Naive thymus-derived CD8-positive, alpha-beta T cell (primary cell): Measurements from ENCODE around the gene FAM53B. TPM values are rescaled to one million over a fixed set of nuclear protein-coding genes. Genes with fewer than 3 reads are reported as not detected.
A peak's percentile ranks its signal among the peaks of the same experiment; 100 is the strongest.

ENCODE experiments used
- ATAC-seq, 2 donors: fragments of 150-1000 bp; cut with Tn5 transposase in 1 of 2; sonication (Bioruptor Pico), chemical (Tn5 transposase) in 1 of 2; 1 replicate in 1 of 2; 2 replicates in 1 of 2; pipeline ENCODE4 v1.10.0; 2021; ENCODE audit warnings: mild to moderate bottlenecking in 2 of 2, moderate library complexity in 2 of 2
- POLR2A ChIA-PET: fragments of 350-600 bp; sonication (Branson Sonifier 250); formaldehyde crosslinking; loops from one replicate; lab custom pipeline; 2021; ENCODE audit warnings: antibody characterized with exemption; lab: Charles Lee
- DNase-seq, 10 donors: peaks; one replicate each; pipeline versions ENCODE4 v3.0.0 to v3.0.0-alpha.2; 2020 to 2022
- H3K27ac Mint-ChIP-seq, 10 donors: one replicate each; pipeline ENCODE4 v1.8.0; 2020 to 2022; ENCODE audit warnings: mild to moderate bottlenecking in 10 of 10, mixed read lengths in 10 of 10, moderate library complexity in 4 of 10, inconsistent platforms in 1 of 10
- H3K27me3 Mint-ChIP-seq, 5 donors: one replicate each; pipeline ENCODE4 v1.8.0; 2021 to 2022; ENCODE audit warnings: mixed read lengths in 5 of 5
- H3K36me3 Mint-ChIP-seq, 3 donors: one replicate each; pipeline ENCODE4 v1.8.0; 2020 to 2022; ENCODE audit warnings: mixed read lengths in 3 of 3, mild to moderate bottlenecking in 2 of 3, inconsistent platforms in 1 of 3
- H3K4me1 Mint-ChIP-seq, 4 donors: one replicate each; pipeline ENCODE4 v1.8.0; 2021 to 2022; ENCODE audit warnings: mixed read lengths in 4 of 4
- H3K4me3 Mint-ChIP-seq, 10 donors: one replicate each; pipeline ENCODE4 v1.8.0; 2020 to 2022; ENCODE audit warnings: mild to moderate bottlenecking in 10 of 10, mixed read lengths in 10 of 10, moderate library complexity in 6 of 10, inconsistent platforms in 1 of 10
- H3K9me3 Mint-ChIP-seq, 9 donors: one replicate each; pipeline ENCODE4 v1.8.0; 2020 to 2022; ENCODE audit warnings: mixed read lengths in 9 of 9, mild to moderate bottlenecking in 3 of 9, inconsistent platforms in 1 of 9, moderate library complexity in 1 of 9
- polyA plus RNA-seq, 3 donors: library from polyadenylated mRNA; unstranded; fragments of 300-500 nt; fragmentation: Illumina TruSeq; gene quantifications; one replicate each; pipeline ENCODE4 v1.2.3, GENCODE V29; 2021
- total RNA-seq, 8 experiments: library from RNA in 2 of 8; stranded (reverse) in 2 of 8; gene quantifications; one replicate each; pipeline ENCODE4 v1.2.3 and lab custom pipeline; 2021 to 2026

The FAM53B gene
- total and polyA plus RNA-seq, 5 experiments from 2014 or later: 2.4 to 23.2 (median 15.1) TPM

DNA sequence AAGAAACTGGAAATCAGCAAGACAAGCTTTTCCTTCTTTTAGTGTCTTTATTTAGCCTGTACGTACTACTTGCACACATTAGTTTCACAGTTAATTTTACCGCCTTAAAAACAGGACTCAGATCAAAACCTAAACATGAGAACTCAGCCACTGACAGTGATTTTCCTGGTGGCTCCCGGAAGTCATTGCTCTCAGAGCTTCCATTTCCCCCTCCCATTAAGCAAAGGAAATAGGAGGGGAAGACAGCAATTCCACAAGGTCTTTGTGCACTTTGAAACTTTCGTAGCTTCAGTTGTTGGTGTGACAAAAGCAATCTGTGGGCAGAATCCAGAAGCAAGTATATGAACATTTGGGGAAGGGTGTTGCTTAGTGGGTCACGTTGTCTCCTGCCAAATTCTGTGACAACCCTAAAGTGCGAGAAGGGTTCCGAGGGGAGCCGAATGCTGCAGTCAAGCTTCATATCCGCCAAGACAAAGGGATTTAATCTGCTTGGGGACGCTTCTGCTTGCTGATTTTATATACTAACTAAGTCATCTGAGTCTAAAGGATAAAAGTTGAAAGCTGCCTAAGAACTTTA lies 30.4 kb downstream of the FAM53B start:
- Mint-ChIP-seq H3K36me3 (no peaks in the 10 kb centered on the region), H3K4me1 (peaks cover 41 to 93% (median 83%) of the 10 kb centered on the region in 4 donors), H3K27me3 (no peaks in the 10 kb centered on the region), H3K4me3 (peak overlapping the region in 1 of 10 donors; percentile 7), H3K27ac (peak overlapping the region in 6 of 10 donors; percentile 14 to 82 (median 50)), H3K9me3 (no peaks in the 10 kb centered on the region)
- ATAC-seq: no peak
- DNase-seq: no peak
- POLR2A ChIA-PET: interaction anchor here (0.8 to 1.6 kb wide), 5 partner anchors 10 to 43 kb away, joined by 3 to 6 read pairs (median 3); no protein-coding TSS in a partner anchor

- Mint-ChIP-seq H3K27me3 (no peaks in the 10 kb centered on the region), H3K9me3 (no peaks in the 10 kb centered on the region), H3K27ac (peak overlapping the region in 5 of 10 donors; percentile 38 to 82 (median 71)), H3K36me3 (no peaks in the 10 kb centered on the region), H3K4me1 (peaks cover 38 to 93% (median 82%) of the 10 kb centered on the region in 4 donors), H3K4me3 (no peak overlapping the region)
- ATAC-seq (no peak), DNase-seq (no peak)
- POLR2A ChIA-PET: interaction anchor here (0.8 to 1.6 kb wide), 6 partner anchors 11 to 35 kb away, joined by 3 to 6 read pairs (median 4); no protein-coding TSS in a partner anchor
These were observed 31.3 kb downstream of the FAM53B start for GRCh38 chr10:124712704-124713407.

- POLR2A ChIA-PET: no interaction called here
- no peaks in the 10 kb centered on the region for H3K9me3 Mint-ChIP-seq
- DNase-seq (no peak), ATAC-seq (no peak)
- peaks cover 0 to 5% (median 0%) of the 10 kb centered on the region in 3 donors for H3K36me3 Mint-ChIP-seq
- peak overlapping the region in 4 of 10 donors; percentile 3 to 84 (median 46) for H3K27ac Mint-ChIP-seq
- no peaks in the 10 kb centered on the region for H3K27me3 Mint-ChIP-seq
- peaks cover 38 to 93% (median 76%) of the 10 kb centered on the region in 4 donors for H3K4me1 Mint-ChIP-seq
- no peak overlapping the region for H3K4me3 Mint-ChIP-seq
These were observed 33.0 kb downstream of the FAM53B start for GRCh38 chr10:124711145-124711544.

- POLR2A ChIA-PET: interaction anchor here (1.2 kb wide), 1 partner anchor 73 kb away, joined by 3 read pairs; no protein-coding TSS in a partner anchor
- Mint-ChIP-seq H3K9me3 (no peaks in the 10 kb centered on the region), H3K4me1 (peaks cover 32 to 92% (median 76%) of the 10 kb centered on the region in 4 donors), H3K27ac (peak overlapping the region in 3 of 10 donors; percentile 3 to 84 (median 79)), H3K36me3 (peaks cover 0 to 6% (median 0%) of the 10 kb centered on the region in 3 donors), H3K27me3 (no peaks in the 10 kb centered on the region), H3K4me3 (no peak overlapping the region)
- ATAC-seq (no peak), DNase-seq (no peak)
These were observed 33.8 kb downstream of the FAM53B start for GRCh38 chr10:124710266-124710881.

GRCh38 chr10:124709861-124710260 lies 34.3 kb downstream of the FAM53B start:
- Mint-ChIP-seq H3K27me3 (no peaks in the 10 kb centered on the region), H3K4me3 (no peak overlapping the region), H3K4me1 (peaks cover 34 to 92% (median 76%) of the 10 kb centered on the region in 4 donors), H3K36me3 (peaks cover 0 to 6% (median 0%) of the 10 kb centered on the region in 3 donors), H3K9me3 (no peaks in the 10 kb centered on the region), H3K27ac (peak overlapping the region in 8 of 10 donors; percentile 4 to 89 (median 44))
- POLR2A ChIA-PET: interaction anchor here (0.9 to 2.0 kb wide), 5 partner anchors 9 to 73 kb away, joined by 3 to 5 read pairs (median 4); no protein-coding TSS in a partner anchor
- ATAC-seq (no peak), DNase-seq (no peak)

DNA sequence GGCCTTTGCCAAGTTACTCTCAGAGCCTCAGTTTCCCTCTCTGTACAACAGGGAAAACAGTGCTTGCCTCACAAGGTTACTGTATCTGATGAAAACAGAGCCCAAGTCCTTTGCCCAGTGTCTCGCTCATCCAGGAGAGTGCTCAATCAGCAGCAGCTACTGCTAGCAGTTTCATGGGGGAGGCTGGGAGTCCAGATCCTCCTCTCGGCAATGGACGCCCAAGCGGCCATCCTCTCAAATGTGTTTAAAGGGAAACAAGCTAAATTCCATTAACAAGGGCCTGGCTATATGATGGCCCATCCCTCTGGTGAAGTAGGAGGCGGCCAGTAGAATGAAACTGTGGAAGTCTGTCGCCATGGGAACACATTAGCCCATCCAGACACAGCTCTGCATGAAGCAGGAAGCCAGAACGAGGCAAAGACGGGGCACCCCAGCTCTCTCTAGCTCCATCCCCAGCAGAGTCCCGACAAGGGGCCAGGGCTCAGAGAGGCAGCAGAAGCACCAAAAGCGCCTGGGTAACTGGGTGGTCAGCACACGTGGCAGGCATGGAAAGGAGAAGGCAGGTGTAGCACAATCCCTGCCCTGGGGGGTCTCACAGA lies 35.2 kb downstream of the FAM53B start:
- Mint-ChIP-seq H3K27ac (peak overlapping the region in 7 of 10 donors; percentile 22 to 90 (median 52)), H3K4me1 (peaks cover 38 to 92% (median 79%) of the 10 kb centered on the region in 4 donors), H3K4me3 (peak overlapping the region in 1 of 10 donors; percentile 37), H3K9me3 (no peaks in the 10 kb centered on the region), H3K36me3 (peaks cover 0 to 8% (median 4%) of the 10 kb centered on the region in 3 donors), H3K27me3 (no peaks in the 10 kb centered on the region)
- no peak for DNase-seq
- POLR2A ChIA-PET: interaction anchor here (0.9 to 2.9 kb wide), 11 partner anchors 9 to 80 kb away, joined by 3 to 19 read pairs (median 4); no protein-coding TSS in a partner anchor
- no peak for ATAC-seq

GRCh38 chr10:124708246-124708779 lies 35.9 kb downstream of the FAM53B start:
- H3K4me3 Mint-ChIP-seq: peak overlapping the region in 2 of 10 donors; percentile 36 to 52
- peaks cover 44 to 92% (median 79%) of the 10 kb centered on the region in 4 donors for H3K4me1 Mint-ChIP-seq
- H3K27ac Mint-ChIP-seq: peak overlapping the region in 5 of 10 donors; percentile 31 to 90 (median 84)

DNA sequence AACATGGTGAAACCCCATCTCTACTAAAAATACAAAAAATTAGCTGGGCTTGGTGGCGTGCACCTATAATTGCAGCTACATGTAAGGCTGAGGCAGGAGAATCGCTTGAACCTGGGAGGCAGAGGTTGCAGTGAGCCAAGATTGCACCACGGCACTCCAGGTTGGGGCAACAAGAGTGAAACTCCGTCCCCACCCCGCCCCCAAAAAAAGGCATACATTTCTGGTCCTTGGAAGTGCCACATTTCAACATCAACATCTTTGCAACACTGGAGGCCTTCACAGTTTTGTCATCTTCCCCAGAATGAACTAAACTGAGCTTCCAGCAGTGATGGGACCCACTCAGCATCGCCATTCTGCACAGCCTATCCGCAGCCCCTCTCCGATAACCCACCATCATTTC lies 36.6 kb downstream of the FAM53B start:
- peaks cover 40 to 92% (median 79%) of the 10 kb centered on the region in 4 donors for H3K4me1 Mint-ChIP-seq
- H3K27ac Mint-ChIP-seq: peak overlapping the region in 7 of 10 donors; percentile 3 to 90 (median 47)
- H3K4me3 Mint-ChIP-seq: peak overlapping the region in 1 of 10 donors; percentile 52
- ATAC-seq (no peak), DNase-seq (peak in 1 of 10 donors; percentile 23)
- H3K9me3 Mint-ChIP-seq: no peaks in the 10 kb centered on the region
- POLR2A ChIA-PET: interaction anchor here (1.1 to 2.9 kb wide), 3 partner anchors 11 to 21 kb away, joined by 3 to 19 read pairs (median 5); no protein-coding TSS in a partner anchor
- peaks cover 0 to 15% (median 4%) of the 10 kb centered on the region in 3 donors for H3K36me3 Mint-ChIP-seq
- no peaks in the 10 kb centered on the region for H3K27me3 Mint-ChIP-seq

More at GRCh38 chr10:124708246-124708779, 35.9 kb downstream of the FAM53B start:
- Mint-ChIP-seq H3K9me3 (no peaks in the 10 kb centered on the region), H3K36me3 (peaks cover 0 to 14% (median 4%) of the 10 kb centered on the region in 3 donors), H3K27me3 (no peaks in the 10 kb centered on the region)
- DNase-seq: no peak
- no peak for ATAC-seq
- POLR2A ChIA-PET: interaction anchor here (1.1 to 2.9 kb wide), 8 partner anchors 8 to 79 kb away, joined by 3 to 19 read pairs (median 4); no protein-coding TSS in a partner anchor

GRCh38 chr10:124707144-124707467 lies 37.1 kb downstream of the FAM53B start:
- H3K36me3 Mint-ChIP-seq: peaks cover 0 to 15% (median 4%) of the 10 kb centered on the region in 3 donors
- H3K9me3 Mint-ChIP-seq: no peaks in the 10 kb centered on the region
- H3K4me3 Mint-ChIP-seq: peak overlapping the region in 1 of 10 donors; percentile 48
- H3K4me1 Mint-ChIP-seq: peaks cover 45 to 94% (median 81%) of the 10 kb centered on the region in 4 donors
- POLR2A ChIA-PET: interaction anchor here (1.1 to 2.9 kb wide), 2 partner anchors 11 to 21 kb away, joined by 3 to 19 read pairs; no protein-coding TSS in a partner anchor
- DNase-seq (peak in 1 of 10 donors; percentile 24), ATAC-seq (no peak)
- H3K27ac Mint-ChIP-seq: peak overlapping the region in 5 of 10 donors; percentile 43 to 90 (median 56)
- H3K27me3 Mint-ChIP-seq: no peaks in the 10 kb centered on the region

DNA sequence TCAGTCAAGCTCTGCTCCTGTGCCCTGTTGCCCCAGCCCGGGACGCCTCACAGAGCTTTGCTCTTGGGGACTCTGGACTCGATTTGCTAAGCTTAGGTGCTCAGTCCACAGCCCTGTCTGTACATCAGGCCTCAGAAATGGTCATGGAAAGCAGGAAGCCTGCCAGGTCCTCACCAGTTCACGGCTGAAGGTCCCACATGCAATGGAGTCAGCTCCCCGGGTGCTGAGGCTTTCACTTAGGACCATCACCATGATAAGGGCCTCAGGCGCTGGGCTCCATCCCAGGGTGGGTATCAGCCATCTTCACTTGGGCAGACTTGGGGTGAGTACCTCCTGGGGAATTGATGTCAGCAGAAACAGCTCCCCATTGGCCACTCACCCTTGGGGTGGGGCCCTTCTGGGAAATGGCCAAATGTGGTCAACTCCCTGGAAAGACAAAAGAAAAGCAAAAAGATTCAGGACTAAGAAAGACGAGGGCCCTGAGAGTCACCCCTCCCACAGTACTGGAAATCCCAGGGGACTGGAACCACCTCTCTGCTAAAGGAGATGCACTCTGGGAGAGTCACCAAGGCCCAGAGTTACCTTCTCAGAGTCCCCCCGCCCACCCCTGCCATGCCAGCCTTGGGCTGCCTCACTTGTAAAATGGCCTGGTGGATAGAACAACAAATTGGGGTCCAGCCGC lies 37.6 kb downstream of the FAM53B start:
- POLR2A ChIA-PET: interaction anchor here (1.2 to 2.9 kb wide), 7 partner anchors 10 to 43 kb away, joined by 3 to 22 read pairs (median 7); no protein-coding TSS in a partner anchor
- Mint-ChIP-seq H3K36me3 (peaks cover 0 to 15% (median 4%) of the 10 kb centered on the region in 3 donors), H3K4me1 (peaks cover 47 to 99% (median 86%) of the 10 kb centered on the region in 4 donors), H3K4me3 (peak overlapping the region in 1 of 10 donors; percentile 48), H3K27ac (peak overlapping the region in 7 of 10 donors; percentile 43 to 92 (median 72)), H3K9me3 (no peaks in the 10 kb centered on the region), H3K27me3 (no peaks in the 10 kb centered on the region)
- ATAC-seq (no peak), DNase-seq (peak in 1 of 10 donors; percentile 31)
